HG02840 (cell line): ENCODE results near the gene COG5.

Source experiments
- ATAC-seq: cut with Tn5 transposase; IDR thresholded peaks from one replicate; pipeline ENCODE4 v1.9.1; 2021; ENCODE audit warnings: mild to moderate bottlenecking, moderate library complexity, moderate number of reproducible peaks; ENCODE audit not compliant: unreplicated experiment, low FRiP score

The COG5 gene

GRCh38 chr7:107526672-107527071 is 37.0 kb downstream of the COG5 start:
- no peak for ATAC-seq

DNA sequence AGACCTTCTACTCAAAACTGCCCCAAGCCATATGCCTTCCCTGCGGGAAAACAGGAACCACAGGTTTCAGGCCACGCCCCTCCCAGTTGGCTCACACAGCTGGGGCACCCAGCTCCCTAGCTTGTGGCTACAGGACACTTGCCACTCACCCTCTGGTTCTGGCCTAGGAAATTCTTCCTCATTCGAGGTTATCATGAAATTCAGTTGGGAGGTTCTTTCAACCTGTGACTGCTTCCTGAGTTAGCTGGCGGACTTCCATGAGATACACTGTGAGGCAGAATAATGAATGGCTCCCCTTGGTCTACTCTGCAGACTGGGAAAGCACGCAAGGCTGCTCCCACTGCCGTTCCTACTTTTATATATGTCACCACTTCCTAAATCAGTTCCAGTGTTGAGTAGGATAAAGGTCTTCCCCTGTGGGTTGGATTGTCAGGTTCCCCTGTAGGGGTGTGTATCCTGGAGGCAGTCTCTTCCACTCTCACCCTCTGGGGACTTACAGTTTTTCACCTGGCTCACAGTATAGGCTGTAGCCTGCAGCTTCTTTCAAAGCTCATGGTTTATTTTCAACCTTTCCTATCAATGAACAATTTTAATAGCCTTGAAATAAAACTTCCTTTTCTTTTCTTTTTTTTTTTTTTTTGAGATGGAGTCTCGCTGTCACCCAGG is 56.9 kb downstream of the COG5 start:
- ATAC-seq, result no peak

- ATAC-seq, result no peak
Measured at GRCh38 chr7:107505997-107506673, 57.6 kb downstream of the COG5 start.

- ATAC-seq, result no peak
Measured at GRCh38 chr7:107505362-107505761, 58.4 kb downstream of the COG5 start.

DNA sequence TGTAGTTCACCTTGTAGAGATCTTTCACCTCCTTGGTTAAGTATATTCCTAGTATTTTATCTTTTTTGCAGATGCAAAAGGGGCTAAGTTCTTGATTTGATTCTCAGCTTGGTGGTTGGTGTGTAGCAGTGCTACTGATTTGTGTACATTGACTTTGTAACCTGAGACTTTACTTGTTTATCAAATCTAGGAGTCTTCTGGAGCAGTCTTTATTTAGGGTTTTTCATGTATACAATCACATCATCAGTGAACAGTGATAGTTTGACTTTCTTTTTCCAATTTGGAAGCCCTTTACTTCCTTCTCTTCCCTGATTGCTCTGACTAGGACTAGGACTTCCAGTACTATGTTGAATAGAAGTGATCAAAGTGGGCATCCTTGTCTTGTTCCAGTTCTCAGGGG is 60.0 kb downstream of the COG5 start:
- ATAC-seq, result no peak

- ATAC-seq, result no peak
Measured at GRCh38 chr7:107502797-107503196, 60.9 kb downstream of the COG5 start.

GRCh38 chr7:107502154-107502553 is 61.6 kb downstream of the COG5 start:
- no peak for ATAC-seq

GRCh38 chr7:107501593-107501992 is 62.1 kb downstream of the COG5 start:
- no peak for ATAC-seq

DNA sequence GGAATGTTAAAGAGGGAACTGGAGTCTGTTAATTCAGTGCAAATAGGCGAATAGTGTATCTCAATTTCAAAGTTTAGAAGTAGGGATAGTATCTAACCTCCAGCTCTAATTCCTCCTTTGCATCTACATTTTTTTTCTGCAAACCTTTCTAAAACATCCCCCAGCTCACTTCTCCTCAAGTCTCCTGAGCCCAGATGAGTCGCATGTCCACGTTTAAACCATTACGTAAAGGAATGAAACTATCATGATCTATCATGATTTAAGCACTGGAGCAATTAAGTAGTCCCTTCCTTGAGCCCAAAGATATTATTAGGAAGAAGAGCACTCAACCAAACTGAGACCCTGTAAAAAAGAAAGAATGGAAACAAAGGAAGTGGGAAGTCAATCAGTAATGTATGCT is 64.0 kb downstream of the COG5 start:
- ATAC-seq, result no peak

DNA sequence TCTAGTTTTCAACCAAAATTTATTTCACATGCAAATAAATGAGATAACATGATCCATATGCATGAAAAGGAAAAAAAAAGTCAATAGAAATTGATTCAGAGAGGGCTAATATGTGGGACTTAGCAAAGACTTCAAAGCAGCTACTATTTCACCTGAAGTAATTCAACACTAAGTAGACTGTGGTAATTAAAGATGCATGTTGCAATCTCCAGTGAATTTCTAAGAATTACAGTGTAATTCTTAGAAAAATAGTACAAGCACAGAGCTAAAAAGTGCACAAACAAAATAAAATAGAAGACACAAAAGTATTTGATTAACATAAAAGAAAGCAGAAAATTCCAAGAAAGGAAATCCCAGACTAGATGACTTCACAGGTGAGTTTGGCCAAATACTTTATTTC is 68.2 kb downstream of the COG5 start:
- no peak for ATAC-seq

DNA sequence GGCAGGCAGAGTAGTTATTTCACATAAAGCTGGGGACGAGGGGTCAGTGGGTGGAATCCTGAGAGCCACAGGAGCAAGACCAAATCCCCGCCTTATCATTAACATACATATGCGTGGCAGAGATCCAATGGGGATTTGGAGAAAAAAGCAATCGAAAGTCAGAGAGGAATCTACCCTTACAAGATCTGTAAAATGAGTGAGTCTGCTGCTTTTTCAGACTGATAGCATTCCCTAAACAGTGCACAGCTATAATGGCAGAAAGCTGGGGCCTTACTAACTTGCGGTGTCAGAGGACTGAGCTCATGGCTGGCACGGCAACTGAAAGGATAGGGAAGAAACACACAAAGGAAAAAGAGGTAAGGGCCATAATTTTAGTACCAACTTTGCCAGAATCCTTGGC is 68.8 kb downstream of the COG5 start:
- no peak for ATAC-seq

- ATAC-seq, result no peak
Measured at GRCh38 chr7:107494315-107494751, 69.4 kb downstream of the COG5 start.

DNA sequence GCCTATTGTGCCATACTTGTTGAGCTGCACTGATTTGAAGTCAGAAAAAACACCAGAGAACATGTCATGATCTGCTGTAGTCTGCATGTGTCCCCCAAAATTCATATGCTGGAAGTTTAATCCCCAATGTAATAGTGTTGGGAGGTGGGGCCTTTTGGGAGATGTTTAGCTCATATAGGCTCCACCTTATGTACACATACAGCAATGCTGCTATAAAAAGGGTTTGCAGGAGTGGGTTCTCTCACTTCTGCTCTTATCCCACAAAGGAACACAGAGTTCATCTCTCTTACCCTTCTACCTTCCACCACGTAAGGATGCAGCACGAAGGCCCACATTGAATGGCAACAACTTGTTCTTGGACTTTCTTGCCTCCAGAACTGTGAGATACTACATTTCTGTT is 70.8 kb downstream of the COG5 start:
- no peak for ATAC-seq

GRCh38 chr7:107486041-107486440 is 77.7 kb downstream of the COG5 start:
- no peak for ATAC-seq

DNA sequence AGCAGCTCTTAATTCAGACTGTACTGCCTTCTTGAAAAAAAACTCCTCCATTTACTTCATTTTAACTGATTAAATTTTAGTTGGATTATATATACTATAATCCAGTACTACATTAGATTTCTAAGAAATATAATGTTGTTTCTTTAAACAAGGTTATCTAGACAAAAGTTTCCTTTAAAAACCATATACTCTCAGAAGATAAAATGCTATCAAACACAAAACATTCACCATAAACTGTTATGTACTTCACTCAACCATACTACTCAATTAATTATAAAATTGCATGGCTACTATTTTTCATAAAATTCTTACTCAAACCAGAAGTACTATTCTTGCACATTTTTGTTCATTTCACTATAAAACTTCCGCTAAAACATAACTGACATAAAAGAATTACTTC is 81.1 kb downstream of the COG5 start:
- ATAC-seq, result no peak

- ATAC-seq, result no peak
Measured at GRCh38 chr7:107480932-107481331, 82.8 kb downstream of the COG5 start.

GRCh38 chr7:107479303-107479702 is 84.4 kb downstream of the COG5 start:
- ATAC-seq, result no peak

DNA sequence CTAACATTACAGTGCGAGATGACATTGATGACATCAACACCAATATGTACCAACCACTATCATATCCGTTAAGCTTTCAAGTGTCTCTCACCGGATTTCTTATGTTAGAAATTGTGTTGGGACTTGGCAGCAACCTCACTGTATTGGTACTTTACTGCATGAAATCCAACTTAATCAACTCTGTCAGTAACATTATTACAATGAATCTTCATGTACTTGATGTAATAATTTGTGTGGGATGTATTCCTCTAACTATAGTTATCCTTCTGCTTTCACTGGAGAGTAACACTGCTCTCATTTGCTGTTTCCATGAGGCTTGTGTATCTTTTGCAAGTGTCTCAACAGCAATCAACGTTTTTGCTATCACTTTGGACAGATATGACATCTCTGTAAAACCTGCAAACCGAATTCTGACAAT is 89.6 kb downstream of the COG5 start:
- ATAC-seq, result no peak

DNA sequence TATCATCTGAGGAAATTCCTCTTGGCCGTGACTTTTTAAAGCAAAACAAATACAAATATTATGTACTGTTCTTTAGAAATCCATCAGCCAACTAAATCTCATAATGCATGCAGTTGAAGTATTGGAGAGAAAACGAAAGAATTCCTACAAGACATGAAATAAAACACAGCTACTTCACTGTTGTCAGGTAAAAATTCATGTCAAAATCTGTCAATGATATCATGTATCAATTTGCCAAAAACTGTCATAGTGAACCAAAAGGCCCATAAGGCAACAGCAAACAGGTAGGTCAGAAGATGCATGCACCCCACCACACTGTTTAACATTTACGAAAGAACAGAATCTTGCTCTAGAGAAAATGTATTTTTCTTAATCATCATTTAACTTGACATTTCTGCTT is 91.6 kb downstream of the COG5 start:
- ATAC-seq, result no peak

DNA sequence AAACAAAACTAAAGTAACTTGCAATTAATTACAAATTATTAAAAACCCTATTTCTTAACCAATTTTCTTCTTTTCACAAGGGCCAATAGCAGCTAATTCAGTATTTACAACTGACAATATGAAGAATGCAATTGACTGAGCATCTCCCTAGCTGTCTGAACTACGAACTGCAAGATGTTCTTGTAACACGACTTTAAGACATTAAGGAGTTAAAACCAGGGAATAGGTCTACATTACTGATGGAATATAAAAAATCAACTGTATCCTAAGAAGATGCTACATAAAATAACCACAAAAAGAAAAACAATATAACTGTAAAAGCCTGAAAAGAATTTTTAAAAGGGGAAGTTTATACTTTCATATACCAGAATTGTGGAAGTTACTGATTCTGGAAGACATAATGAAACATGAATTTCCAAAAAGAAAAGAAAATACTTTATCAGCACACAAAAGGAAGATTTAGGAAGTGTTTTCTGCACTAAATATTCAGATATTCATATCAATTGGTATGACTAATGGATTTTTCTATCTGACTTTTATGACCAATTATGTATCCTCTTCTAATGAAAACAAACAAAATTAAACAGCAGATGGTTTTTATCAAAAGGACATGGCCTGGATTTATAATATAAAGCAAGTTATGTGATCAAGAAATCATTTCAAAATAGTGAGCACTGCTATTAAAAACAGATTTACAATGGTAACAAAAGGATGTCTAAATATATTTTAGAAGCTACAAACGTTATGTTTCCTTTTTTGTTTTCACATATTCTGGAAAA is 92.2 kb downstream of the COG5 start:
- no peak for ATAC-seq

GRCh38 chr7:107469929-107470328 is 93.8 kb downstream of the COG5 start, which contains the start of gene GPR22:
TSS of gene GPR22 (plus strand) at chr7:107470057. CDS start at chr7:107474061, 4,004 bp downstream.
- ATAC-seq, result no peak
